NCI-H524 treated with DMSO at 0.1 percent for 48 hours (cell line): Measurements from ENCODE around the gene ADAMTS1.

Experiments
- DNase-seq: peaks from one replicate; lab custom pipeline; 2025; lab: John Stamatoyannopoulos, UW

ADAMTS1 gene

DNA sequence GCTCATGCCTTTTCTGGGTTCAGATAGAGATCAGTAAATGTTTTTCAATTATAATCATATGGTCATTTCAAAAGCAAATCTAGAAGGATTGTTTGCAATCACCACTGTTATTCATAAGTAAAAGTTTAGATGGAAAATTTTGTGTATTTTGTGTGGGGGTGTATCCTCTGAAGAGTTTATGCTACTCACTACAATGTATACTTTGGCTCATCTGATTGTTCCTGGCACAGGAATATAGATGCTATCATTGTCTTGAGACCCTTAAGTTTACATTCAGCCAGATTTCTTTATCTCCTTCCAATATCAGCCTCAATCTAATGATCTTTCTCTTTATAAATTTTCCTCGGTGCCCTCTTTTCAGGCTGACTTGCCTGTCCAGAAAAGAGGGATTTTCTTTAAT, 33.0 kb downstream of the ADAMTS1 start:
- no peak for DNase-seq

DNA sequence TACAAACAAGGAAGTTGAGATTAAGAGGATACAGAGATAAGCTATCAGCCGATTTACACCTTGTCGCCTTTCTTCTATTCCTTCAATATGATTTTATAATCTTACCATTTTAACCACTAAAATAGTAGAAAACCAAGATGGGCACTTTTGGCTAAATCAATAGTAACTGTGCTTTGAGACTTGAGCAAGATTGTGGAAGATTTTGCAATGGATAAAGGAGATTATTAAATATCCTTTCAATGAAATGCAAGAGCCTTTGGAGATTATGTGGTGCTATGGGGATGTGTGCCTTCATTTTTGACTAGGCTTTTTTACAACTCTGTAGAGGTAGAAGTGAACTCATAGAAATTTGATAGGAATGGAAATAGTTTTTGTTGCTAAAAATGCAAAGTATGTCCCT, 33.7 kb downstream of the ADAMTS1 start:
- DNase-seq = no peak

DNA sequence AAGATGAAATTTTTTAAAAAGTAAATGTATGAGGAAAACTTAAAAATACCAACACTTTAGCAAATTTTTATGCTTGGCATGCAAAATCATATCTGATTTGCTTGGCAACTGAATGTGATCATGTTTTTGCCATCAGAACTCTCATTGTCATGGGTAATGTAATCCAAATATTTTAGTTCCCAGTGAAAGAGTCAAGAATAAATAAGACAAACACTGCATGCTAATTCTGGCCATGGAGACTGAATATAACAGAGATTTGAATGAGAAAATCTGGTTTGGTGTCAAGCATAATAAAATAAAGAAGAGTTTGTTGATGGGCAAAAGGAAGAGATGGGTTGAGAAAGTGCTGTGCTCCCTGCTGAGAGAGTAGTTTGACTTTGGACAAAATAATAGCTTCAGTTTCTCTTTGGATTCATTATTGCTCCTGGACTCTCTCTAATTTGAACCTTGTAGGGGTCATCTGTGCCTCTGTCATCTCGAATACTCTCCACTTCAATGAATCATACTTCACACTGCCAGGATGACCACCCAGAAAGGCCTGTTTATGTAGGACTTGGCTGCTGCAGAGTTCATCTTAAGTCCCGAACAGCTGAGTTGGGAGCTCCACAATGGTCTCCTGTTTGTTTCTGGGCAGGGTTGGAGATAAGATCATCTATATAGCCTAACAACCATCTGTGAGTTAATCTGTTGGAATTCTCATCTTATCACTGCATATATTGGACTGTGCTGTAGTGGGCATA, 34.4 kb downstream of the ADAMTS1 start:
- no peak for DNase-seq

DNA sequence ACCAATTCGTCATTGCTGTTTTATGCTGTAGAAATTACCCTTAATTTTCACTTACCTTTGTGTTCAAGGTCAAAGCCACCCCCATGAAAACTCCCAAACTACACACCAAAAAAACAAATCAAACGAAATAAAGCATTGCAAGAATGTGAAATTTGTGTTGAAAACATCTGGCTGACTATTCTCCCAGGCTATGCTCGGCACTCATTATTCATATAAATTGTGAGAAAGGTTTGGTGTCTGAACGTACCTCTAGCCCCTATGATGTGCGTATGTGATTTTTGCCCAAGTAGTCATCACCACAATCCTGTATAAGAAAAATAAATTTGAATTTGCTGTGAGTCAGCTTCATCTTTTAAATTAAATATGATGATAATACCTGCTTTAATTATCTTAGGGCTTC, 34.9 kb downstream of the ADAMTS1 start:
- no peak for DNase-seq

DNA sequence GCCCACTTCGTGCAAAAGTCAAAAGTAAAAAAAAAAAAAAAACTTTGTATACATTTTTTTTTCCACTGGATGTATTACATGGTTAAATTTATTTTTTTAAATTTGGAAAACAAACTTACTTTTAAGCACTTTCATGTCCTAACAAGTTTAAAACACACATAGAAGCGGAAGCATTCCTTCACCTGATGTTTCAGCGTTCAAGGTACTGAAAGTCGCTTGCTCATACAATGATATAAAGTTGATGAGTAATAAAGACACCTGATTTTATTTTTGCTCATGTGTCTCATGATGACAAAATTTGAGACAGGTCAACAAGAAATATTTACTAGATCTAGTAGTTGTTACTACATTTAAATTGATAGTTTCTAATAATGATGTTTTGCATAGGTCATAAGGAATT, 35.5 kb downstream of the ADAMTS1 start:
- DNase-seq = no peak

DNA sequence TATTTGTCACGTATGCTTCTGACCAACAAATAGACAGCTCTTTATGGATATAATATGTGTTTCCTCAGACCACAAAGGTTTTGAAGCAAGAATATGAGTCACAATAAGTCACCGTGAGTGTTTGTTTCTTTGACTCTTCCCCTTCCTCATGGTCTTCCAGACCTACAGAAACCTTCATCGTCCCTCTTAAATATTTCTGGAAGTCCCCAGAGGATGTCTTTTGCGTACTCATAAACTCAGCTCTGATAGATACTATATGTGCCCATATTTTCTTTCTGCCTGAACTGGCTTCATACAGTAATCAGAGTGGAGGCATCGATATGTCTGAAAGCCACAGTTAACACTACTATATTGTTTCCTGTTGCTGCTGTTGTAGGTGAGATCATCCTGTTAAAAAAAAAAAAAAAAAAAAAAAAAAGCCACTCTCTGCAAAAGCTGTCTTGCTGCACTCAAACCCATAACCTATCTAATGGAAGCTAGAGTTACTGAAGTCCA, 38.4 kb downstream of the ADAMTS1 start:
- no peak for DNase-seq

DNA sequence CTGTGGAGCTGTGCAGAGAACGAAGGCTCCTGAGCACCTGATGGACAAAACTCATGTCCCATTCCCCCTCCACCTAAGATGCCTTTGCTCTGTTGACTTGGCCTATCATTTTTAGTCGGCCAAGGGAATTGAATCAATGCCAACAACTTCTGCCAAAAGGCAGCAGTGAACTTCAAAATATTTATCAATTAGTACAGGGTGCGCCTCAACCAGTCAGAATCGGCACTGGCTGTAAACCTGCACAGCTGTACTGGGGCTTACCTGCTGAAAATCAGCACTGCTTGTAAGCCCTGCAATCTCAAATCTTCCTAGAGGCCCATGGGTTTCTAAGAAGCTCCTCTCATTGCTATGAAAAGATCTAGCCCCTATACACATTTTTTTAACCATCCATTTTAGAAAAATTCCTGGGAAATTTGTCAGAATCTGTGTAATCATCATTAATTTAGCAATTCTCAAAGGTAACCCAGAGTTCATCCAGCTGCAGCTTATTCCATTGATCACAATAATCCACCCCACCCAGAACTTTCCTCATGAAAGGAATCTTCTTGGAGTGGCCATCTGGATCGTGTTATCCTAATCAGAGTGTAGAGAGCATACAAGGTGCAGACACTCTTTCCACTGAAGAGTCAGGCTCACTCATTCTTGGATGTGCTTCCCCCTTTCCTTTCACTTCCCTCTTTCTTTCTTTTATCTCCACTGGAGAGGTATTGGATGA, 40.2 kb downstream of the ADAMTS1 start:
- DNase-seq = no peak

DNA sequence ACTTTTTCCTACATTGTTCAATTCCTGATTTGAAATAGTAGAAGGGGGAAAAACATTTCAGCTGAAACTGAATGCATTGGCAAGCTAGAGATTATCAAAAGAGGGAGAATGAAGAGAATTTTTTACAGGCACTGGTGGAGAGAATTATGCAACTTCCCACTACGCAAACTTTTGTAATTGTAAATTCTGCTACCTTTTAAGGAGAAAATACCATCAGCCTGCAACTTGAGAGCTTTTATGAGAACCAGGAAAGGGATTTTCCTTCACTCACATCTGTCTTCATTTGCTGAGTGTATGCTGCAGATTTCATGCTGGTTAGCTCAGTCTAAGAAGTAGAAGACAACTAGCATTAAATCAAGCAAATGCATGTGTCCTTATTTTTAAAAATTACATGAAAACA, 43.7 kb downstream of the ADAMTS1 start:
- peak; percentile 27 for DNase-seq

DNA sequence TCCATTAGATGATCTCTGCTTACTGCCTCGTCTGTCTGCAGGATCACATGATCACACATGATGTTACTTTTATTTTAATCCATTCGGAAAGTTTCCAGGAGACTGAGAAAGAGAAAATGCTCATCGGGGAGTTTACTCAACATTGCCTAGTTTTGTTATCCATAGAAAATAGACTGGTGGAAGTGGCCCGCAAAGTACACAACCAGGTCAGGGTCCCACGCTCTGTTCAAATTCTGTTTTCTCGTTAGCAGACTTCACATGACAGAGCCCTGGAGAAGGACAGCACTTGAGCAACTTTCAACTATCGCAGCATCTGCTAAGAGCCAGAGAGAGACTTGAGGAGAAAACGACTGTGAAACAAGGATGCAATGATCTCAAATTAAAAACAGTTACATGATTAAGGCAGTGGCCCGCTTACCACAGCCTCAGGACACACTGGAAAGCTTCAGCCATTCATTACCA, 44.2 kb downstream of the ADAMTS1 start:
- peak; percentile 24 for DNase-seq

DNA sequence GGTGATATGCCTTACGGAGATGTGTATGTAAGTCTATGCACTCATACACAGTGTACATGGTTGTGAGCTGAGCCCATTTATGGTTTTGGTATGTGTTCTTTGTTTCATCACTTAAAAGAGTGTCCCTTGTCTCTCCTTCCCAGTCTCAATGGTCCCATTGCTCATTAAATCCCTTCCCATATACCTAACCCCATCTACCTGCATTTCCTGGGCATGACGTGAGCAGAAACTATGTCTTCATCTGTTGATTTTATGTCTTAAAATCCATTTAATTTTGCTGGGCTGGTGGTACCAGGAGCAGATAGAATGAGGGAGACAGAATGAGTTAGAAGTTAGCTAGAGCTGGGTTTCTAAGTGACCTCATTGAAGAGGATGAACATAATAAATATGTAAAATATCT, 44.8 kb downstream of the ADAMTS1 start:
- no peak for DNase-seq

DNA sequence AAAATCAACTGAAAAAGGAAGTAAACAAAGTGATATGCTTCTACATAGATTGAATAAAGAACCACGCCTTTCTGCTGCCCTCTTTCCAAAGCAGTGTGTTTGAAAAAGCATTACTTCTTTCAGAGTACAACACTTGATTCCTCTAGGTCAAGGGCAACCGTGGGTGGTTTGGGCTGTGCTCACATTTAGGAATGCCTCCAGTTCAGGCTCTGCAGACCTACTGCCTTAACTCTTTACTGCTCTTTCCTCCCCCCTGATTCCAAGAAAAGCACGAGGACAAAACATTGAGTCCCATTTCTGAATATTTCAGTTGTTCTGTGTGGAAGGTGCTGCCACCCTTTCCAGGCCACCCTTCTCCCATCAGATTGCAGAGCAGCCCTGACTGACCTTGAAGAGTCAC, 45.2 kb downstream of the ADAMTS1 start:
- no peak for DNase-seq

DNA sequence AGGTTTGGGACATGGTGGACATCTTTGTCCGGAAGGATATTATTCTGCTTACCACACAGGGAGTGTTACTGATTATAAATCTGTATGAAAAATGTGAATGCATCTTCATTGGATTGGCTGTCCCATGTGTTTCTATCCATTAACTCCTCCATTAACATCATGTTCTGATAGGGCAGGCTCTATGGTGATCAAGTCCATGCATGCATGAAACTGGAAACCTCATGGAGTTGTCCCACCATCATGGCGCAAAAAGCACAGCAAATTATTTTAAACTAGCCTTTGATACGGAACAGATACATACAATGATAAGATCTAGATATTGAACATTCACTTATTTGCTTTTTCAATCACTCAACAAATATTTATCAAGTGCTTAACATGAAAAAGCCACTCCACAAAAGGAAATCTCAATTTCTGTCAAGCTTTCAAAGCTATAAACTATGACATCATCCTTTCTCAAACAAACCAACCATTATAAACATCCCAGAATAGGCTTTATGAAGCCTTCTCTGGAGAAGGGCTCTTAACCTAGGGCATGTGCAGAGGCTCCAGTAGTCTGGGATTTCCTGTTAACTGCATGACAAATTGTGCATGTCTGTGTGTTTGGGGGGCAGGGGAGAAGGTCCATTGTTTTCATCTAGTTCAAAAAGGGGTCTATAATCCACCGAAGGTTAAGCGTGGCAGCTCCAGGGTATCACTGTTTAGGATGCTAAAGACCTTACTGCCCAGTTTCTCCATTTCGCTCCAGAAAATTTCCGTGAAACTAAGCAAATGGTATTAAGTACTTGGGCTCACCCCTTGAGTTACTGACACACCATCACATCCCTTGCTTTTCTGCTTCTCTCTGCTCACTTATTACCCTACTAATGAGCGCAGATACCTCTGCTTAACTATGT, 46.1 kb downstream of the ADAMTS1 start:
- no peak for DNase-seq

DNA sequence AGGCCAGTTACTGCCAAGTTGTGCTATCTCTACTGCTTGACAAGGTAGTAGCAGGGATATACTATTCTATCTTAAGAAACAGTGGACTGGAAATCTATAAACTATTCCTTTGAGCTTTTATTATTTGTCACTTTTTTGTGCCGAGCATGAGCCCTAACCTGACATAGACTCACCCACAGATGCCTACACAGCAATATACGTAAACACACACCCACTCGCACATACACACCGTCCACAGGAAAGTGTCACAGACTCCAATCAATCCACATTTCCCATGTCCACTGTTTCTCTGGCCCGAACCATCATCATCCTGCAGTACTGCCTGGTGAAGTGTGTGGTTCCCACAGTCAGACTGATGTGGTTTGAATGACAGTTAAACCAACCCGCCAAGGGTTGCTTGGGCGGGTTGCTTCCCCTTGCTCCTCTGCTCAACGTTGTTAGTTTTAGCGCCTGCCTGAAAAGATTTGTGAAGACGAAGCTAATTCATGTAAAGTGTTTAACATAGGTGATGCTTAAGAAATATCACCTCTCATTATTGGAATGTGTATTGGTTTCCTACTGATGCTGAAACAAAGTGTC, 47.2 kb downstream of the ADAMTS1 start:
- no peak for DNase-seq

DNA sequence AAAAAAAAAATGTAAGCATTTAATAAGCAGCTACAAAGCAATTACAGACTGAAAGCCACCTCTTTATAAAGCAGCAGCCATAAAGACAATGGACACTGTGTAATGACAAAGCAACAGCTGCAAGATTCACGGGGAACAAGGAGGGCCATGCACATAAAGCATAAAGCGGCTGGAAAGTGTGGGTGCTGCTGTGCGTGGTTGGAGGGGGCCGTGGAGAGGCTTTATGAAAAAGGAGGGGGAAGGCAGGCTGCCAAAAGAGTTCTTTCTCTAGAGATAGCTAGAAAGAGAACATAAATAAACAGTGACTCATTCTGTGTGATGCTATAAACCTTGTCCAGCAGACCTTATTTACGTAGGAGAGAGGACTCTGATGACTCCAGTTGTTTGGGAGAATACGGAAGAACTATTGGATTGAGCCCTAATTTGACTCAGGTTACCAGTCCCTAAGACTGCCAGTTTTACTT, 49.3 kb downstream of the ADAMTS1 start:
- no peak for DNase-seq

DNA sequence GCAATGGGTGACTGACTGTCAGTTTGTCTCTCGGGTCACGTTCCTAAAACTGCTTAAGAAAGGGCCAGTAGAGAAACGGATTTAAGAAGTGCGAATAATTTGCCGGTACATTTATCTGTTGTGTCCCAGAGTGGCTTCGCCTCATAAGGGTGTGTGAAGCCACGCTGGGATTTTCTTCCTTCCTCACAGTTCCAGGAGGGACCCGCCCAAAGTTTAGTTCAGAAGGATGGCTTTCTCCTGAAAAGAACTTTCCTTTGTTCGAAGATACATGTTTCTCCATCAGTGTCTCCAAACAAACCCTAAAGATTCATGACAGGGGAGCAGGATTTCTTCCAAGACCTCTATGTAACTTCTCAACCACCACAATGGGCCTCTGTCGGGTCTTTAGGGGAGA, 49.8 kb downstream of the ADAMTS1 start:
- no peak for DNase-seq

DNA sequence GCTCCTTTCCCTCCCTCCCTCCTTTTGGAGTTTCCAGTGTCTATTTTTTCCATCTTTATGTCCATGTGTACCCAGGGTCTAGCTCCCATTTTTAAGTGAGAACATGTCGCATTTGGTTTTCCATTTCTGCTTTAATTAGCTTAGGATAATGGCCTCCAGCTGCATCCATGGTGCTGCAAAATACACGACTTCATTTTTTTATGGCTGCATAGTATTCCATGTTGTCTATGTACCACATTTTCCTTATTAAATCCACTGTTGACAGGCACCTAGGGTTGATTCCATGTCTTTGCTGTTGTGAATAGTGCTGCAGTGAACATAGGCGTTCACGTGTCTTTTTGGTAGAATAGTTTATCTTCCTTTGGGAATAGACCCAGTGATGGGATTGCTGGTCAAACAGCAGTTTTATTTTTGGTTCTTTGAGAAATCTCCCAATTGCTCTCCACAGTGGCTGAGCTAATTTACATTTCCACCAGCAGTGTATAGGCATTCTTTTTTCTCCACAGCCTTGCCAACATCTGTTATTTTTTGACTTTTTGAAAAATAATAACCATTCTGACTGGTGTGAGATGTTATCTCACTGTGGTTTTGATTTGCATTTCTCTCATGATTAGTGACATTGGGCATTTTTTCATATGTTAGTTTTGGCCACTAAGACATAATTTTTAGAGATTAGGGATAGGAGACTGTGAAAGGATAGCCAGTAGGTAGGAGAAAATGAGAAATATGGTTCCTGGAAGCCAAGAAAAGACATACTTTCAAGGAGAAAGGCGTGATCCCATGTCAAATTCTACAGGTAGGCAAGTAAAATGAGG, 50.4 kb downstream of the ADAMTS1 start:
- DNase-seq = no peak

DNA sequence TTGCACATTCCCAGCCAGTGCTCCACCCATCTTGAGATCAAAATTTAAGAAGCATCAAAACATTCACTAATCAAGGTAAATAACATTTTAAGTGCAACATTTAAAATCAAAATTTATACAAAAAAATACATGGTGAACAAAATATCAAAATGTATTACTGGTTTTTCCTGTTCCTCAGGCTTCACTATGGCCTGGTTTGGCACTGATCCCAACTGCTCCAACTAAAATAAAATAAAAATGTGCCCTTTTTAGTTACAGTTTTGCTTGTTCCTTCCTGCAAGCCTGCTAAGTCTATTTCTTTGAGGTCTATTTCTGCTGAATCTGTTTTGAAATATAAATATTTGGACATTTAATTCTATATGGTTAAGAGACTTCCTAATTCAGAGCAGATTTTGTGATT, 54.9 kb downstream of the ADAMTS1 start:
- DNase-seq = no peak

DNA sequence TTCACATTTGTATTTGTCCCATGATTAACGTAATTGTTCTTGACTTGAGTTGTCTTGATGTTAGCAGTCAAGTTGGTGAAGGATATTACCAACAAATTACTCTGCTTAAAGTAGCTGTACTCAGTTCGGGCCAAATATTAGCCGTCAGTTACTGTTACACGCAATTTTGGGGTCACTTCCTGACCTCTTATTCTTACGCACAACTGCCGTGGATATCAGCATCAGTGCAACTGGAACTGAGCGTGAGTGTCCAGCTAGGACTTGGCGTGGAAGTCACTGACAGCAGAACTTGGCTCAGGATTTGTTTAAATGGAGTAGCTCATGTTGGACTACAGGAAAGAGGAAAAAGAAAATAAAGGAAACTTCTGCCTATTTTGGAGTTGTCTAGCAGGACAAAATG, 56.4 kb downstream of the ADAMTS1 start:
- DNase-seq = no peak
